ENCODE results near the gene SNX30.
A peak's percentile ranks its signal among the peaks of the same experiment; 100 is the strongest.

GRCh38 chr9:112844771-112845542 lies 94.4 kb downstream of the SNX30 start:
- TF ChIP-seq, protein P1, sequence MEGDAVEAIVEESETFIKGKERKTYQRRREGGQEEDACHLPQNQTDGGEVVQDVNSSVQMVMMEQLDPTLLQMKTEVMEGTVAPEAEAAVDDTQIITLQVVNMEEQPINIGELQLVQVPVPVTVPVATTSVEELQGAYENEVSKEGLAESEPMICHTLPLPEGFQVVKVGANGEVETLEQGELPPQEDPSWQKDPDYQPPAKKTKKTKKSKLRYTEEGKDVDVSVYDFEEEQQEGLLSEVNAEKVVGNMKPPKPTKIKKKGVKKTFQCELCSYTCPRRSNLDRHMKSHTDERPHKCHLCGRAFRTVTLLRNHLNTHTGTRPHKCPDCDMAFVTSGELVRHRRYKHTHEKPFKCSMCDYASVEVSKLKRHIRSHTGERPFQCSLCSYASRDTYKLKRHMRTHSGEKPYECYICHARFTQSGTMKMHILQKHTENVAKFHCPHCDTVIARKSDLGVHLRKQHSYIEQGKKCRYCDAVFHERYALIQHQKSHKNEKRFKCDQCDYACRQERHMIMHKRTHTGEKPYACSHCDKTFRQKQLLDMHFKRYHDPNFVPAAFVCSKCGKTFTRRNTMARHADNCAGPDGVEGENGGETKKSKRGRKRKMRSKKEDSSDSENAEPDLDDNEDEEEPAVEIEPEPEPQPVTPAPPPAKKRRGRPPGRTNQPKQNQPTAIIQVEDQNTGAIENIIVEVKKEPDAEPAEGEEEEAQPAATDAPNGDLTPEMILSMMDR (IDR thresholded peaks at IDR 0.05; ENCODE audit: poor library complexity): peak; percentile 95
- TF ChIP-seq EZH2 (IDR thresholded peaks at IDR 0.05; ENCODE audit: borderline replicate concordance): no peak
- no peak for TF ChIP-seq EZH2phosphoT487 (IDR thresholded peaks at IDR 0.05; ENCODE audit: low read depth, severe bottlenecking, unreplicated experiment)

Data from hepatocyte (in vitro differentiated cells).